HEK293 (cell line): ENCODE measurements around the gene PLEKHA7.

Source experiments
- GLI4 ChIP-seq: fragments of 450-650 bp; formaldehyde crosslinking; IDR thresholded peaks from 2 replicates; pipeline ENCODE4 v1.5.1; 2016; ENCODE audit warnings: missing biosample characterization, missing genetic modification characterization
- GLIS1 ChIP-seq: fragments of 450-650 bp; formaldehyde crosslinking; IDR thresholded peaks from 2 replicates; pipeline ENCODE4 v1.5.1; 2016; ENCODE audit warnings: missing biosample characterization, missing genetic modification characterization
- HOXC10 ChIP-seq: sonication (generic); formaldehyde crosslinking; IDR thresholded peaks from 2 replicates; pipeline ENCODE4 v1.8.1; 2023; ENCODE audit warnings: mild to moderate bottlenecking, missing genetic modification reagents
- IKZF3 ChIP-seq: fragments of 450-650 bp; IDR thresholded peaks from 2 replicates; pipeline ENCODE4 v1.5.0; 2018; ENCODE audit warnings: missing biosample characterization, mild to moderate bottlenecking, missing genetic modification characterization, moderate library complexity
- INSM2 ChIP-seq: fragments of 450-650 bp; formaldehyde crosslinking; IDR thresholded peaks from 2 replicates; pipeline ENCODE4 v1.5.1; 2016; ENCODE audit warnings: missing biosample characterization, missing genetic modification characterization
- SCRT1 ChIP-seq: fragments of 450-650 bp; formaldehyde crosslinking; IDR thresholded peaks from 2 replicates; pipeline ENCODE4 v1.5.1; 2016; ENCODE audit warnings: missing biosample characterization, missing genetic modification characterization, borderline replicate concordance
- SP7 ChIP-seq: fragments of 450-650 bp; formaldehyde crosslinking; IDR thresholded peaks from 2 replicates; pipeline ENCODE4 v1.5.1; 2016; ENCODE audit warnings: missing biosample characterization, missing genetic modification characterization
- TCF7L2 ChIP-seq: IDR thresholded peaks from 2 replicates; pipeline ENCODE4 v1.6.1; 2011; ENCODE audit warnings: low read depth, mild to moderate bottlenecking, inconsistent platforms, low read length, moderate library complexity, borderline replicate concordance
- ZBTB48 ChIP-seq: fragments of 450-650 bp; formaldehyde crosslinking; IDR thresholded peaks from 2 replicates; pipeline ENCODE4 v1.5.1; 2016; ENCODE audit warnings: missing biosample characterization, missing genetic modification characterization
- ZBTB6 ChIP-seq: fragments of 450-650 bp; formaldehyde crosslinking; IDR thresholded peaks from 2 replicates; pipeline ENCODE4 v1.5.1; 2017; ENCODE audit warnings: missing biosample characterization, missing genetic modification characterization
- ZFHX2 ChIP-seq: fragments of 450-650 bp; formaldehyde crosslinking; conservative IDR thresholded peaks from 2 replicates; pipeline ENCODE4 v1.5.1; 2016; ENCODE audit warnings: missing biosample characterization, missing genetic modification characterization
- ZFP37 ChIP-seq: fragments of 450-650 bp; formaldehyde crosslinking; IDR thresholded peaks from 2 replicates; pipeline ENCODE4 v1.5.1; 2016; ENCODE audit warnings: missing biosample characterization, missing genetic modification characterization
- ZIC2 ChIP-seq: fragments of 450-650 bp; formaldehyde crosslinking; IDR thresholded peaks from 2 replicates; pipeline ENCODE4 v1.5.1; 2016; ENCODE audit warnings: missing biosample characterization, missing genetic modification characterization
- ZNF114 ChIP-seq: fragments of 450-650 bp; formaldehyde crosslinking; IDR thresholded peaks from 2 replicates; pipeline ENCODE4 v1.5.0; 2017; ENCODE audit warnings: missing biosample characterization, missing genetic modification characterization
- ZNF202 ChIP-seq: fragments of 450-650 bp; formaldehyde crosslinking; IDR thresholded peaks from 2 replicates; pipeline ENCODE4 v1.5.1; 2016; ENCODE audit warnings: missing biosample characterization, missing genetic modification characterization, borderline replicate concordance
- ZNF26 ChIP-seq: fragments of 450-650 bp; formaldehyde crosslinking; IDR thresholded peaks from 2 replicates; pipeline ENCODE4 v1.5.1; 2016; ENCODE audit warnings: missing biosample characterization, missing genetic modification characterization
- ZNF302 ChIP-seq: fragments of 450-650 bp; formaldehyde crosslinking; IDR thresholded peaks from 2 replicates; pipeline ENCODE4 v1.5.1; 2016; ENCODE audit warnings: missing biosample characterization, missing genetic modification characterization, low read depth
- ZNF324 ChIP-seq: fragments of 450-650 bp; formaldehyde crosslinking; IDR thresholded peaks from 2 replicates; pipeline ENCODE4 v1.5.1; 2016; ENCODE audit warnings: missing biosample characterization, missing genetic modification characterization
- ZNF426 ChIP-seq: fragments of 450-650 bp; formaldehyde crosslinking; IDR thresholded peaks from 2 replicates; pipeline ENCODE4 v1.5.1; 2017; ENCODE audit warnings: missing biosample characterization, missing genetic modification characterization, mild to moderate bottlenecking, inconsistent platforms, moderate library complexity
- ZNF48 ChIP-seq: fragments of 450-650 bp; formaldehyde crosslinking; IDR thresholded peaks from 2 replicates; pipeline ENCODE4 v1.5.1; 2016; ENCODE audit warnings: missing biosample characterization, missing genetic modification characterization
- ZNF521 ChIP-seq: fragments of 450-650 bp; formaldehyde crosslinking; IDR thresholded peaks from 2 replicates; pipeline ENCODE4 v1.5.1; 2017; ENCODE audit warnings: missing biosample characterization, mild to moderate bottlenecking, missing genetic modification characterization
- ZNF555 ChIP-seq: fragments of 450-650 bp; formaldehyde crosslinking; conservative IDR thresholded peaks from 2 replicates; pipeline ENCODE4 v1.5.1; 2017; ENCODE audit warnings: missing biosample characterization, mild to moderate bottlenecking, missing genetic modification characterization, inconsistent platforms
- ZNF76 ChIP-seq: fragments of 450-650 bp; formaldehyde crosslinking; IDR thresholded peaks from 2 replicates; pipeline ENCODE4; 2016; ENCODE audit warnings: low read depth, missing biosample characterization, missing genetic modification characterization, borderline replicate concordance
- ZNF776 ChIP-seq: fragments of 450-650 bp; formaldehyde crosslinking; IDR thresholded peaks from 2 replicates; pipeline ENCODE4 v1.5.0; 2017; ENCODE audit warnings: missing biosample characterization, missing genetic modification characterization, borderline replicate concordance
- ZNF777 ChIP-seq: fragments of 450-650 bp; formaldehyde crosslinking; IDR thresholded peaks from 2 replicates; pipeline ENCODE4 v1.5.1; 2017; ENCODE audit warnings: missing biosample characterization, missing genetic modification characterization, borderline replicate concordance
- ZNF785 ChIP-seq: fragments of 450-650 bp; formaldehyde crosslinking; IDR thresholded peaks from 2 replicates; pipeline ENCODE4 v1.5.1; 2016; ENCODE audit warnings: missing biosample characterization, missing genetic modification characterization
- ZNF791 ChIP-seq: fragments of 450-650 bp; formaldehyde crosslinking; IDR thresholded peaks from 2 replicates; pipeline ENCODE4 v1.5.1; 2016; ENCODE audit warnings: missing biosample characterization, missing genetic modification characterization
- ZNF843 ChIP-seq: fragments of 450-650 bp; formaldehyde crosslinking; IDR thresholded peaks from 2 replicates; pipeline ENCODE4 v1.5.1; 2016; ENCODE audit warnings: missing biosample characterization, missing genetic modification characterization
- TF ChIP-seq, protein P1 (sequence below): fragments of 450-650 bp; formaldehyde crosslinking; IDR thresholded peaks from 2 replicates; pipeline ENCODE4 v1.5.1; 2016; ENCODE audit warnings: missing biosample characterization, missing genetic modification characterization
- TF ChIP-seq, protein P2 (sequence below): sonication (generic); formaldehyde crosslinking; IDR thresholded peaks from 2 replicates; pipeline ENCODE4 v1.8.1; 2022; ENCODE audit warnings: mild to moderate bottlenecking, moderate library complexity, missing genetic modification reagents
- TF ChIP-seq, protein P3 (sequence below): fragments of 450-650 bp; formaldehyde crosslinking; IDR thresholded peaks from 2 replicates; pipeline ENCODE4 v1.5.1; 2016; ENCODE audit warnings: missing biosample characterization, missing genetic modification characterization

PLEKHA7 gene

DNA sequence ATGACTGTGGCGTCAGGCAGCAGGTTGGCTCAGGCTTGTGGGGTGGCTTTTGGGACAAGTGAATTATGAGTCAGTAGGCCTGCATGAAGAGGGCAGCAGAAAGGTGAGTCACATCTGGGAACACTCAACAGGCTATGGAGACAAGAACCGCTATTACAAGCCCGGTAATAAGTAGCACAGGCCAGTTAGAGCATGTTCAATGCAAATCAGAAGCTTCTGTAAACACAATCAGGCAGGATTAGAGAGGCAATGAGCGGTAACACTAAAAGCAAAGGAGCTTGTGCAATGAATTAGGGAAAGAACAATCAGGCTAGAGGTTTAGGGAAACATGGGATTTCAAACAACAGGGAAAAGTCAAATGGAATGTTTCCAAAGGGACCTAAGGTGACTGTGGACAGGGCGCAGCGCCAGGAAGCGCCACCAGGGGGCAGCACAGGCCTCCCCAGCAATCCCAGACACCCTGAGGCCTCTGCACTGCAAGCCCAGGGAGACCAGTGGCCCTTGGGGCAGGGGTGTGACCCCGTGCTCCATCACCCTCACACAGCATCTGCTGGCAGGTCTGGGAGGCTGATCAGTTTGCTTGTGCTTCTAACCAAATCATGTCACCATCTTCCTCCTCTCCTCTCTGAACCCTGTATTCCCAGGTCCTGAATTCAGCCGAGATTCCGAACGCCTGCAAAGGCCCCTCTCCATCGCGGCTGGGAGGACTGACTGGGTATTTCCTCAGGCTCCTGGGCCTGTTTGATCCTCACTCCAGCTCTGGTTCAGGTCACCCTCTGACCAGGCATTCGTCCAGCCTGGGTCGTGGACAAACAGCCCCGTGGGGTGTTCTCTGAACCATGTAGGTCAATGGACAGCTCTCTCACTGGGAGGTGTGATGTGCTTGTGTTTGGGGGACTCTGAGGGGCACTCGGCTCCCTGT, 225.8 kb downstream of the PLEKHA7 start (continued):
- TF ChIP-seq SCRT1 (tag by site-specific recombination) (0 out of 2 replicates have a peak, but pooled peaks have one; percentile 15), ZBTB6 (tag by site-specific recombination) (no peak), ZNF302 (tag by site-specific recombination) (no peak), ZNF776 (tag by site-specific recombination) (no peak), ZNF521 (tag by site-specific recombination) (no peak), ZNF555 (tag by site-specific recombination) (no peak), IKZF3 (tag by site-specific recombination) (peak; percentile 50; the same call in 1 of the 2 replicates), SP7 (tag by site-specific recombination) (peak; percentile 71), ZFP37 (tag by site-specific recombination) (no peak), ZNF791 (tag by site-specific recombination) (no peak), ZIC2 (tag by site-specific recombination) (no peak), ZNF324 (tag by site-specific recombination) (no peak), ZNF48 (tag by site-specific recombination) (no peak), ZBTB48 (tag by site-specific recombination) (peak; percentile 20; the same call in 1 of the 2 replicates), ZNF426 (tag by site-specific recombination) (no peak), GLIS1 (tag by site-specific recombination) (no peak; the same call in 1 of the 2 replicates), ZNF114 (tag by site-specific recombination) (no peak), ZNF202 (no peak), ZNF777 (tag by site-specific recombination) (no peak), HOXC10 (CRISPR knock-in tag) (no peak), GLI4 (tag by site-specific recombination) (no peak), ZNF76 (0 out of 2 replicates have a peak, but pooled peaks have one; percentile 43), INSM2 (tag by site-specific recombination) (peak; percentile 79; the same call in 1 of the 2 replicates), TCF7L2 (no peak), ZFHX2 (tag by site-specific recombination) (no peak), ZNF843 (tag by site-specific recombination) (no peak), ZNF26 (no peak), ZNF785 (tag by site-specific recombination) (no peak)
- TF ChIP-seq, protein P1, sequence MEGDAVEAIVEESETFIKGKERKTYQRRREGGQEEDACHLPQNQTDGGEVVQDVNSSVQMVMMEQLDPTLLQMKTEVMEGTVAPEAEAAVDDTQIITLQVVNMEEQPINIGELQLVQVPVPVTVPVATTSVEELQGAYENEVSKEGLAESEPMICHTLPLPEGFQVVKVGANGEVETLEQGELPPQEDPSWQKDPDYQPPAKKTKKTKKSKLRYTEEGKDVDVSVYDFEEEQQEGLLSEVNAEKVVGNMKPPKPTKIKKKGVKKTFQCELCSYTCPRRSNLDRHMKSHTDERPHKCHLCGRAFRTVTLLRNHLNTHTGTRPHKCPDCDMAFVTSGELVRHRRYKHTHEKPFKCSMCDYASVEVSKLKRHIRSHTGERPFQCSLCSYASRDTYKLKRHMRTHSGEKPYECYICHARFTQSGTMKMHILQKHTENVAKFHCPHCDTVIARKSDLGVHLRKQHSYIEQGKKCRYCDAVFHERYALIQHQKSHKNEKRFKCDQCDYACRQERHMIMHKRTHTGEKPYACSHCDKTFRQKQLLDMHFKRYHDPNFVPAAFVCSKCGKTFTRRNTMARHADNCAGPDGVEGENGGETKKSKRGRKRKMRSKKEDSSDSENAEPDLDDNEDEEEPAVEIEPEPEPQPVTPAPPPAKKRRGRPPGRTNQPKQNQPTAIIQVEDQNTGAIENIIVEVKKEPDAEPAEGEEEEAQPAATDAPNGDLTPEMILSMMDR (tag by site-specific recombination) = peak; percentile 66
- TF ChIP-seq, protein P2, sequence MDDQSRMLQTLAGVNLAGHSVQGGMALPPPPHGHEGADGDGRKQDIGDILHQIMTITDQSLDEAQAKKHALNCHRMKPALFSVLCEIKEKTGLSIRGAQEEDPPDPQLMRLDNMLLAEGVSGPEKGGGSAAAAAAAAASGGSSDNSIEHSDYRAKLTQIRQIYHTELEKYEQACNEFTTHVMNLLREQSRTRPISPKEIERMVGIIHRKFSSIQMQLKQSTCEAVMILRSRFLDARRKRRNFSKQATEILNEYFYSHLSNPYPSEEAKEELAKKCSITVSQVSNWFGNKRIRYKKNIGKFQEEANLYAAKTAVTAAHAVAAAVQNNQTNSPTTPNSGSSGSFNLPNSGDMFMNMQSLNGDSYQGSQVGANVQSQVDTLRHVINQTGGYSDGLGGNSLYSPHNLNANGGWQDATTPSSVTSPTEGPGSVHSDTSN (CRISPR knock-in tag) = no peak
- TF ChIP-seq, protein P3, sequence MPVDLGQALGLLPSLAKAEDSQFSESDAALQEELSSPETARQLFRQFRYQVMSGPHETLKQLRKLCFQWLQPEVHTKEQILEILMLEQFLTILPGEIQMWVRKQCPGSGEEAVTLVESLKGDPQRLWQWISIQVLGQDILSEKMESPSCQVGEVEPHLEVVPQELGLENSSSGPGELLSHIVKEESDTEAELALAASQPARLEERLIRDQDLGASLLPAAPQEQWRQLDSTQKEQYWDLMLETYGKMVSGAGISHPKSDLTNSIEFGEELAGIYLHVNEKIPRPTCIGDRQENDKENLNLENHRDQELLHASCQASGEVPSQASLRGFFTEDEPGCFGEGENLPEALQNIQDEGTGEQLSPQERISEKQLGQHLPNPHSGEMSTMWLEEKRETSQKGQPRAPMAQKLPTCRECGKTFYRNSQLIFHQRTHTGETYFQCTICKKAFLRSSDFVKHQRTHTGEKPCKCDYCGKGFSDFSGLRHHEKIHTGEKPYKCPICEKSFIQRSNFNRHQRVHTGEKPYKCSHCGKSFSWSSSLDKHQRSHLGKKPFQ (tag by site-specific recombination) = no peak
